ENCODE data around the gene KIF26B.

Gene KIF26B

DNA sequence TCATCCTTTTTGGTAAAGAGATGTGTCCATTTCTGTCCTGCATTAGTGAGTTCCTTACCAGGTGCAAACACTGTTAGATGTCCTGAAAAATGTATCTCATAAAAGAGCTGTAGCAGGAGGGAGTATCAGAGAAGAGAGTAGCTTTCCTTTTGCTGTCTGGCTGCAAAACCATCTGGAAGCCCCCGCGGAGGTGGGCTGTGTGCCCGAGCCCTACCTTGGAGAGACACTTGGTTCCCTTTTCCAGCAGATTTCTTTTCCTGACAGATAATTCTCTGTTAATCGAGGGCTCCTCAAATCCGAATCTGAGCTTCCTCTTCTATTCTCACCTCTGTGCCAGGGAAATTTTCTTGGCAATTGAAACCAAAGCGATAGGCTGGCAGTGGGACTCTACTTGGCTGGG, 53.0 kb downstream of the KIF26B start:
- DNase-seq (ENCODE audit: low spot score): no peak
- TF ChIP-seq, protein P1, sequence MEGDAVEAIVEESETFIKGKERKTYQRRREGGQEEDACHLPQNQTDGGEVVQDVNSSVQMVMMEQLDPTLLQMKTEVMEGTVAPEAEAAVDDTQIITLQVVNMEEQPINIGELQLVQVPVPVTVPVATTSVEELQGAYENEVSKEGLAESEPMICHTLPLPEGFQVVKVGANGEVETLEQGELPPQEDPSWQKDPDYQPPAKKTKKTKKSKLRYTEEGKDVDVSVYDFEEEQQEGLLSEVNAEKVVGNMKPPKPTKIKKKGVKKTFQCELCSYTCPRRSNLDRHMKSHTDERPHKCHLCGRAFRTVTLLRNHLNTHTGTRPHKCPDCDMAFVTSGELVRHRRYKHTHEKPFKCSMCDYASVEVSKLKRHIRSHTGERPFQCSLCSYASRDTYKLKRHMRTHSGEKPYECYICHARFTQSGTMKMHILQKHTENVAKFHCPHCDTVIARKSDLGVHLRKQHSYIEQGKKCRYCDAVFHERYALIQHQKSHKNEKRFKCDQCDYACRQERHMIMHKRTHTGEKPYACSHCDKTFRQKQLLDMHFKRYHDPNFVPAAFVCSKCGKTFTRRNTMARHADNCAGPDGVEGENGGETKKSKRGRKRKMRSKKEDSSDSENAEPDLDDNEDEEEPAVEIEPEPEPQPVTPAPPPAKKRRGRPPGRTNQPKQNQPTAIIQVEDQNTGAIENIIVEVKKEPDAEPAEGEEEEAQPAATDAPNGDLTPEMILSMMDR (IDR thresholded peaks at IDR 0.05; ENCODE audit: borderline replicate concordance, control extremely low read depth, extremely low read depth, insufficient read depth, missing control alignments): no peak
- in situ Hi-C loops (cut with MboI; ENCODE audit: low sequenced_read_pairs, unreplicated experiment): no loop called here

DNA sequence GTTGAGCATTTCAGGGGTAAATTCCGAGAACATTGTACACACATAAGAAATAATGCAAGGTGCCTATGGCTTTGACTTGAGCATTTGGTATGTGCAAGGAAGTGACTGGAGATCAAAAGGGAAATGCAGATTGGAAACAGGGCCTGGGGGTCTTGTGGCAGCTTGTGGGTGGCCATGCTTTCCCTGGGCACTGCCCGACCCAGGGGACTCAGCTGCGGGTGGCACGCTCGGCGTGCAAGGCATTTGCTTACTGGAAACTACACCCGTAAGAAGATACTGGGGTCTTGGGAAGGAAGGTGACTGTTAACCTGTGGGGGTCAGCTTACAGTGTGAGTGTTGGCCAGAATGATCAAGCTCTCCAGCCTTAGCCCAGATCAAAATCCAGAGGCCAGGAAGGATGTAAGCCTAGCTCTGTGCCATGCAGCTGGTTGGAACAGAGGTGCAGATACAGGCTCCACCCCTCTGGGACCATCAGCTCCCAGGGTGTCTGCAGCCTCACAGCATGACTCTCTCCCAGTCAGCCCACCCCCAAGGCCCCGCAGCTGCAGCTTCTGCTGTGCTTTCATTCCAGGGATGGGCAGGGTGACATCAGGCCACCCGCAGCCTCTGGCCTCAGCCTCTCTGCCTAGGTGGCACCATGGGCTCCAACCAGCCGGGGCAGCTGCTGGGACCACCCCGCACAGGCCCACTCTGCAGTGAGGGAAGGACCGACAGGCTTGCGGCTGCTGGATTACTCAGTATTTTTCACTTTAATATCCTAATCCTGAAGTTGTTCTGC, 55.1 kb downstream of the KIF26B start:
- DNase-seq (ENCODE audit: low spot score): no peak
- in situ Hi-C loops (cut with MboI; ENCODE audit: low sequenced_read_pairs, unreplicated experiment): no loop called here
- TF ChIP-seq, protein P1 (IDR thresholded peaks at IDR 0.05; ENCODE audit: borderline replicate concordance, control extremely low read depth, extremely low read depth, insufficient read depth, missing control alignments): no peak

DNA sequence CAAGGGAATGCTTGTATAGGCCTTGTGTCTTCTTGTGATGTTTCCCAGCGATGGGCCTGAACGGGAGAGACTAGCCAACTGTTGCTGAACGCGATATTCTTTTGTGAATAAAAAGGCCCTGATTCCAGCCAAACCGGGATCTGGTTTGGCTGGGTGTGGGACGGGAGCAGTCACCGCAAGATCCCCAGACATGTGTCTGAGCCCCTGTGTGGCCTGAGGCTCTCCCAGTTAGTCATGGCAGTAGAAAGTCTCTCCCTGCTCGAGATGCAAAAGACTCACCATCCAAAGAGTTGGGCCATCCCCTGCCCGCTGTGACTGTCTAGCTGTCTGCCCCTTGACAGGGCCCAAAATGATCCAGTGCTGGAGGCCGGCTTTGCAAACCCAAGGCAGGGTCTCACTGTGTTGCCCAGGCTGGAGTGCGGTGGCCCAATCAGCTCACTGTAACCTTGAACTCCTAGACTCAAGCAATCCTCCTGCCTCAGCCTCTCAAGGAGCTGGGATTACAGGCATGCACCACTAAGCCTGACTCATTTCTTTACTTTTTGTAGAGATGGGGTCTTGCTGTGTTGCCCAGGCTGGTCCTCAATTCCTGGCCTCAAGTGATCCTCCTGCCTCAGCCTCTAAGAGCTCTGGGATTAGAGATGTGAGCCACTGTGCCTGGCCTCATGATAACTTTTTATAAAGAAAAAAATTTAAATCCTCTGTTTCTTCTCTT, 56.4 kb downstream of the KIF26B start:
- DNase-seq (ENCODE audit: low spot score): no peak
- in situ Hi-C loops (cut with MboI; ENCODE audit: low sequenced_read_pairs, unreplicated experiment): no loop called here
- TF ChIP-seq, protein P1 (IDR thresholded peaks at IDR 0.05; ENCODE audit: borderline replicate concordance, control extremely low read depth, extremely low read depth, insufficient read depth, missing control alignments): no peak

DNA sequence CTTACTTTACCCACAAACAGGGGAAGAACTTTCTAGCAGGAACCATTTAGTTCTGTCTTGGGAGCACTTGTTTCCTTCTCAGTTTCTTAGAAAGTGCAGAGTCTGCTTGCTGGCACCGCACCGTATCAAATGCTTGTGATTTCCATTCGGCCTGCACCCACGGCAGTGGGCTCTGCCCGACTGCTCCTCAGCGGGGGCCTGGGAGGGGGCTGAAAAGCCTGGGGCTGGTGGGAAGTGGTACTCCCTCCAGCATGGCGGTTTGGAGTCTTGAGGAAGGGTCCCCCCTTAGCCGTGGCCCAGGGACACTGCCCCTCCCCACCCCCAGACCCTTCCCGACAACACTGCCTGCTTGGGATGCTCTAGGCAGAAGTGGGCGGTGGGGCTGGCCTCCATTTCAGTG, 57.0 kb downstream of the KIF26B start:
- no peak for DNase-seq (ENCODE audit: low spot score)
- TF ChIP-seq, protein P1 (IDR thresholded peaks at IDR 0.05; ENCODE audit: borderline replicate concordance, control extremely low read depth, extremely low read depth, insufficient read depth, missing control alignments): no peak
- in situ Hi-C loops (cut with MboI; ENCODE audit: low sequenced_read_pairs, unreplicated experiment): no loop called here

DNA sequence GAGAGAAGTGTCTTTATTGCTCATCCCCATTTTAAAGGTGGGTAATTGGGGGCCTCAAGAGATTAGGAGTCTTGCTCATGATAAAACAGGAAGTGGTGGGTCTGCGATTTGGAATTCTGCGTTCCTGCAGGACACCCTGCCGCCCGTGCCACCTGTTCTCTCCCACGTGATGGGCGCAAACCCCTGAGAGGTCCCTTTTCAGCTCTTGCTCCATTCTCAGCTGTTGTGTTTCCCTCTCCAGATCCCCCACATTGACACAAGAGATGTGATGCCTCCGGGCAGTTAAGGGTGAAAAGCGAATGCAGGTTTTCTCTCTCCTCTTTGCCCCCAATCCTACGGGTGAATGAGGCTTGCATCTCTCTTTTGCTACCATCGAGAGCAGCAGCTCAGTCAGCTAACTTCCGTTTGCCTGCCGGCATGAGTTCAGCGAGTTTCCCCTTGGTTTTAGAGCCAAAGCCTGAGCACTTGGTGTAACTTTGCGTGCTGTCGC, 57.5 kb downstream of the KIF26B start:
- in situ Hi-C loops (cut with MboI; ENCODE audit: low sequenced_read_pairs, unreplicated experiment): no loop called here
- TF ChIP-seq, protein P1 (IDR thresholded peaks at IDR 0.05; ENCODE audit: borderline replicate concordance, control extremely low read depth, extremely low read depth, insufficient read depth, missing control alignments): no peak
- DNase-seq (ENCODE audit: low spot score): no peak

DNA sequence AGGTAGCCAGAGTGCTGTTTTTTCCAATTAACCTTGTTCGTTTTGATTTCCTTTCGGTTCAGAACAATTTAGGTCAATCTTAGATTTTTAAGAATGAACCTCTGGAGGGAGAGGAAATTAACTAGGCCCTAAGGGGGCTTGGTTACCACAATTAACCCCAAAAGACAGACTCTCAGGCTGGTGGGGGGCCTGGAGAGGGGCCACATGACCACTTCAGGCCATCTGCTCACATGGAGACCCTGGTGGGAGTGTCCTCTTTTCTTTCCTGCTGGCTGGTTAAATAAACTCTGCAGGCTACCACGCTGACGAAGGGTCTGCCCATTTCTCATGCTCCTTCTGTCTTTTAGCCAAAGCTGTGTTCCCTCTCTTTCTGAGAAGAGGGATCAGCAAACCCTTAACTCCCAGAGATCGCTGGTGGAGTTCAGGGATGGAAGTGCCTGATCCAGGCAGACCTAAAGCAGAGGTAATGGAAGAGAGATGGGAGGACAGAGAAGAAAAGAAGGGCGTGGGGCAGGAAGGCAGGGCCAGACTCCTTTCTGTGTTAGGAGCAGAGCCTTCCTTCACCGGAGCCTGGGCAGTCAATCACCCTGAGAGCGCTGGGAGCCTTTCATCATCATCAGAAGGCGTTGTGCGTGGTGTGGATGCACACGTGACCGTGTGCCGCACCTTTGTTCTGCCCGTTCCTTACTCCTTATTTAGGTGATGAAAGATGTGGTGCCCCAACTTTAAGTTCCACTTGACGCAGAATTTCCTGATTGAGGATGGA, 58.5 kb downstream of the KIF26B start:
- in situ Hi-C loops (cut with MboI; ENCODE audit: low sequenced_read_pairs, unreplicated experiment): no loop called here
- DNase-seq (ENCODE audit: low spot score): no peak
- TF ChIP-seq, protein P1 (IDR thresholded peaks at IDR 0.05; ENCODE audit: borderline replicate concordance, control extremely low read depth, extremely low read depth, insufficient read depth, missing control alignments): no peak

Measured in GM13976 (cell line).